DMS114 treated with DMSO at 0.1 percent for 48 hours (cell line): ENCODE measurements around the gene SUCNR1.
"Not testable (repeated sequence)": the region's sequence is repeated elsewhere in the genome, so short reads cannot be mapped to it uniquely, and the experiment has no call there.

ENCODE experiments used
- DNase-seq: peaks from one replicate; lab custom pipeline; 2025; ENCODE audit not compliant: unreplicated experiment; lab: John Stamatoyannopoulos, UW

SUCNR1 gene

DNA sequence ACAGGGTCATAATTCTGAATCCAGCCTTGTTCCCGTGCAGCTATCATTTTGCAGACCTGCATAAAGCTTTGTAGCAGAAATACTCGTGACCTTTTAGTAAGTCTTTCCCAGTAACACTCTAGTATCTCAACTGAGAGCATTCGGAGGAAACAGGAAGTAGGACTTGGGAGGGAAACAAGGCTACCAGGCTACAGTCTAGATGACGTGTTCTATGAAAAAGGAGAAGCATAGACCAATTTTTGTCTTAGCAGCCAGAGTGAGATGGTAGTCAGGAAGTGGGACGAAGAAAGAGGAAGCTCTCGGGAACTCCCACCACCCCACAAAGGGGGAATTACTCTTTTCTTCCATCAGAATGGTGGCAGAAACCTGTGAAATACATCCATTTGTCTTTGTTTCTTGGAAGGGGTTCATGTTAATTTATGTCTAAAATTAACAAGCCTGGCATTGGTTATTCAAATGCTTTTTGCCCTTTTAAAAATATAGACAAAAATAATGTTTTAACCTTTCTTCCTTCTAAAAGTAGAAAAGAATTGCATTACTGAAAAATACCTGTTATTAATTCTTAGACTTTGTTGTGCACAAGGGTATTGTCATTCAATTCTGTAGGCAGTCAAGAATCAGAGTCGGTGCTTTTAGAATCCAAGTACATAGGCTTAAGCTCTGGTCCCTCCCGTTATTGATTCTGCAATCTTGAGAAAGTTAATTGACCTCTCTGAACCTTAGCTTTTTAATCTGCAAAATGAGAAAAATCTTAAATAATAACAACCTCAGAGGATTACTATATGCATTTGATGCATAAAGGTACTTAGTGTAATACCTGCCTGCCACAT lies 1.6 kb upstream of the SUCNR1 start:
- DNase-seq, result no peak

DNA sequence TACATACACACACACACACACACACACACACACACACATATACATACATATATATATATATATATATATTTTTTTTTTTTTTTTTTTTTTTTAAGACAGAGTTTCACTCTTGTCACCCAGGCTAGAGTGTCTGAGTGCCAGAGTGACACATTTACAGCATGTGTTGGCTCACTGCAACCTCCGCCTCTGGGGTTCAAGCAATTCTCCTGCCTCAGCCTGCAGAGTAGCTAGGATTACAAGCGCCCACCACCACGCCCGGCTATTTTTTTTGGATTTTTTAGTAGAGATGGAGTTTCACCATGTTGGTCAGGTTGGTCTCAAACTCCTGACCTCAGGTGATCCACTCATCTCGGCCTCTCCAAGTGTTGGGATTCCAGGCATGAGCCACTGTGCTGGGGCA lies 636 bp downstream of the SUCNR1 start:
- DNase-seq, result not testable (repeated sequence)

DNA sequence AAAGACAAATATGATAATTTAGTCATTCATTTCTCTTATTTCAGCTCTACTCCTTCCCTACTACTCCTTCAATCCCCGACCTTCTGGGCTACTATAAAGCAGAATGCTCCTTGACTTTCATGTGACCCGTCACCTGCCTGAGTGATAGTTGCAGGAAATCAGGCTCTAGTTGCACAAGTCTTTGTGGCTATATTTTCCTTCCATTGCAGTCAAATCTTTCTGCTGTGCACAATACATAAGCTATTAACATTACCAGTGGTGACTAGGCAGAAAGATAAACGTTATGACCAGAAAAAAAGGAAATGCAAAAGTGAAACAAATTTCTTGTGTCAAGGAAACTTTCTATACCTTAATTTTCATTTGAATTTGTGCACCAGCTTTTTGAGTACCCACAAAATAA lies 2.3 kb downstream of the SUCNR1 start:
- DNase-seq, result no peak

DNA sequence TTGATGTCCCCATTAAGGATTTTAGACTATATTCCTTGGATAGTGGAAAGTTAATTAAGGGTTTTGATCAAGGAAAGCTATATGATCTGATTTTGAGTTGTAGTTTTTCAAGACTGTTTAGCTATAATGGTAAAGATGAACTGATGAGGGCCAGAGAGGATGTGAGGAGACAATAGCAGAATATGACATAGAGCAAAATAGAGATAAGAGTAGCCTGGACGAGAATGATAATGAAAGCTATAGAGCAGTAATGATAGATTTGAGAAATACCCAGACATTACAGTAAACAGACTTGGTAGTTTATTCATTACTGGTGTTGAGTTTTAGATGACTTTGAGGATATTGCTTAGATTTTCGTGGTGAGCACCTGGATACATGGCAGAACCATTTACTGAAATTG lies 3.8 kb downstream of the SUCNR1 start:
- DNase-seq, result no peak

DNA sequence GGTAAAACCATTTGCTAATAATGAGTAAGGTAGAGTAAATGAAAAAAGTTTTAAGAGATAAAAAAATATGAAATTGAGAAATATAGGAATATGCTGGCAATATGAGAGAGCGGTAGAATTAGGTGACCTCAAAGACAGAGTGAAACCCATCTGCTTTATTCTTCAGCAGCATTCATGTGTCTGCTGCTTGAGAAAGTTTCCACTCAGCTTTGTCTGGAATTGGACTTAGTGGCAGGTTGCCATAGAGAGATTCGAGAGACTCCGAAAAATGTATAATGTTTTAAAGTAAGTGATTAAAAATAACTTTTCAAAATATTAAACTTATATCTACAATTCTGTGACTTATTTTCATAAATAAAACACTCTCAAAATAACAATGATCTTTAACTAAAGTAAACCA lies 5.0 kb downstream of the SUCNR1 start:
- no peak for DNase-seq

DNA sequence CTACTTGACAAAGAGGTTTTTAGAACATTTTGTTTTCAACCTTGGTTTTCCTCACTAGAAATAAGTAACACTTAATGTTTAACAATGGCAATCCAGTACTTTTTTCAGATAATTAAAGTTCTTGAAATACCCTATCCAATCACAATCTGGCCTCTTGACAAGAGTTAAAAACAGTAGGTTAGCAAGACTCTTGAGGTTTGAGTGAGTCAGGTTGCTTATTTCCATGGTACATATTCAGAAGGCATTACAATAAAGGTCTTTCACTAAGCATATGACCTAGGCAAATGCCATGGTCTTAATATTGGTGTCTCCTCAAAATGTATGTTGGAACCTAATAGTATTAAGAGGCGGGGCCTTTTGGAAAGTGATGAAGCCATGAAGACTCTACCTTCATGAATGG lies 5.6 kb downstream of the SUCNR1 start:
- no peak for DNase-seq

DNA sequence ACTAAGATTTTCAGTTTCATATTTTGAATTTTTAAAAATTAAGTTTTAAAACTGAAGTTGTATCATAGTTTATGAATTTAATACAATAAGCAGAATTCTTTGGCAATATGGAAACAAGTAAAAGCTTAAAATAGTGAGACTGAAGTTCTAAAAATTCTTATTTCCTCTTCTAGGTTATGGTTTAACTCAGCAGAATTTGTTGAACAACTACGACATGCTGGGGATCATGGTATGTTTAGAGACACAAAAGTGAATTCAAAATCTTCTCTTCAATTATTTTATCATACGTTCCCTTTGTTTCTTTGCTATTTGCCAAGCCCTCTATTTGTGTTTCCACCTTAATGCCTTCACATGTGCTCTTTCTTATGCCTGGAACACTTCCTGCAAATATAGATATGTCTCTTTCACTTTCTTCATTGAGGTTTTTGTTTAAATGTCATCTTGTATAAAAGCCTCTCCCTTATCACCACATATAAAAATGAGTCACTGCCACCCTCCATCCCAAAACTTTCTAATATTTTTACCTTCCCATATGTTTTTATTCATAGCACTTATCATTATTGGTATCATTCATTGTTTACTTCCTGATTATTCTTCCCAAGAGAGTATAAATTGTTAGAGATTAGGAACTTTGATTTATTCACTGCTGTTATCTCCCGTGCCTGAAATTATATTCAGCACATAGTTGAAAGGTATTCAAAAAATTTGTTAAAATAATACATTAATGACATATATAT lies 6.4 kb downstream of the SUCNR1 start:
- no peak for DNase-seq

DNA sequence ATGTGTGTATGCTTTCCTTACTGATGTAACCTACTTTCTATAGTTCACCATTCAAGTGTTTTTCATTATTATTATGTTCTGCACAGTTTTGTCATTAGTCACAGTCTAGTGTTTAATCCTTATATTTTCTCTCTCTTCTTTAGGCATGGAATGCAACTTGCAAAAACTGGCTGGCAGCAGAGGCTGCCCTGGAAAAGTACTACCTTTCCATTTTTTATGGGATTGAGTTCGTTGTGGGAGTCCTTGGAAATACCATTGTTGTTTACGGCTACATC lies 6.9 kb downstream of the SUCNR1 start:
- no peak for DNase-seq

DNA sequence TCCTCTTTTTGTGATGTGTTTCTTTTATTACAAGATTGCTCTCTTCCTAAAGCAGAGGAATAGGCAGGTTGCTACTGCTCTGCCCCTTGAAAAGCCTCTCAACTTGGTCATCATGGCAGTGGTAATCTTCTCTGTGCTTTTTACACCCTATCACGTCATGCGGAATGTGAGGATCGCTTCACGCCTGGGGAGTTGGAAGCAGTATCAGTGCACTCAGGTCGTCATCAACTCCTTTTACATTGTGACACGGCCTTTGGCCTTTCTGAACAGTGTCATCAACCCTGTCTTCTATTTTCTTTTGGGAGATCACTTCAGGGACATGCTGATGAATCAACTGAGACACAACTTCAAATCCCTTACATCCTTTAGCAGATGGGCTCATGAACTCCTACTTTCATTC lies 7.7 kb downstream of the SUCNR1 start:
- DNase-seq, result no peak

DNA sequence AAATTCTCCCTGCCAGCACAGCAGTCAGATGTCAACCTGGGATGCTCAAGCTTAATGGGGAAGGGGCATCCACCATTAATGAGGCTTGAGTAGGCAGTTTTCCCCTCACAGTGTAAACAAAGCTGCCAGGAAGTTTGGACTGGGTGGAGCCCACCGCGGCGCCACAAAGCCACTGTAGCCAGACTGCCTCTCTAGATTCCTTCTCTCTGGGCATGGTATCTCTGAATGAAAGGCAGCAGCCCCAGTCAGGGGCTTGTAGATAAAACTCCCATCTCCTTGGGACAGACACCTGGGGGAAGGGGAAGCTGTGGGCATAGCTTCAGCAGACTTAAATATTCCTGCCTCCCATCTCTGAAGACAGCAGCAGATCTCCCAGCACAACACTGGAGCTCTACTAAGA lies 12.0 kb downstream of the SUCNR1 start:
- DNase-seq, result not testable (repeated sequence)

DNA sequence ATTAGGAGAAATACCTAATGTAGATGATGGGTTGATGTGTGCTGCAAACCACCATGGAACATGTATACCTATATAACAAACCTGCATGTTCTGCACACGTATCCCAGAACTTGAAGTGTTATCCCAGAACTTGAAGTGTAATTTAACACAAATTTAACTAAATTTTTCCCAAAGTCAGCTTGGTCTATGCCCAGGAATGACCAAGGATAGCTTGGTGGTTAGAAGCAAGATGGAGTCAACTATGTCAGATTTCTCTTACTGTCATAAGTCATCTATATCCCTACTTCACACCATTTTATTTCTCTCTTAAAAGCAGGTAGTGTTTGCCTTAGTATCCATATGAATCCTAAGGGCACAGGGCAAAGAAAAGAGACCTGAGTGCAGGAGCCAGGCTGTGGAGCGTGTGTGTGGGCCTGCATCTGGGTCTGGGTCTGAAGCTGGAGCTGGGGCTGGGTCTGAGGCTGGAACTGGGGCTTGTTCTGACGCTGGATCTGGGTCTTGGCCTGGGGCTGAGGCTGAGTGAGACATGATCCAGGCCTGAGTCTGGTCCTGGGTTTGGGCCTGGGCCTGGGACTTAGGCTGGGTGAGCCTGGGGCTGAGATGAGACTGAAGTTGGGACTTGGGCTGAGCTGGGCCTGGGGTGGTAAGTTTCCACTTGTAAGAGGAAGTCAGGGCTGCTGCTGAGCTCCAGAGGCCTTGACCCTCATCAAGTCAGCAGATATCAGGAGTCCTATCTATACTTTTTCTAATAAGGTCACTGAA lies 14.2 kb downstream of the SUCNR1 start:
- DNase-seq, result not testable (repeated sequence)

DNA sequence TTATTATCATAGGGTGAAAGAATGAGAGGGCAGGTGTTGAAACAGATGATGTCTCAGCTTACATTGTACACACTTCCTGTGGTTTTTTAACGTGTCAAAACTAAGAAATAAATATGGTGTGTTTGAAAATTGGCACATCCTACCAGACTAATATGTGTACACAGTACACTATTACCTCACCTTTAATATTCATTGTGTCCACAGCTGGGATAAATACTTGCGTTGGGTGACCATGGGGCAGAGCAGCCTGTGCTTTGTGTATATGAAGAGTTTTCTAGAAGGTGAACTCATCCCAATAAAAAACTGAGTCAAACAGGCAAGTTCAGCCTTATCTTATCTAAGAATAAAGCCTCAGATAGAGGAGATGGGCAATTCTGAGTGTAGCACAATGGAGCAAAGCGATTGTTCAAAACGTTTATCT lies 17.3 kb downstream of the SUCNR1 start:
- no peak for DNase-seq

DNA sequence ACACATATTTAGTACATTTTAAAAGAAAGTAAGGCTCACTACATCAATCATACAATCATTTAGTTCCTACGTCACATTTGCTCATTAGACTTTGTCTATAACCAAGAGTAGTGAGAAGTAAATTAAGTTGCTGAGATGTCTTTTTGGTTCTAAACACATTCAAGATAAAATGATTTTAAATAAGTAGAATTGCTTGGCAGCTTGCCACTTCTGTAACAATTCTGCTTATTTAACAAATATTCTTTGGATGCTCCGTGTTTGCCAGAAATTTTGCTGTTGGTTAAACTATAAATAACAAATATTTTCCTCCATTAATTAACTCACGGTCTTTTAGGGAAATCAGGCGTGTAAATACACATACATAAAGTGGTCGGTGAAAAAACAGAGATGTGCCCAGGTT lies 18.3 kb downstream of the SUCNR1 start:
- no peak for DNase-seq

DNA sequence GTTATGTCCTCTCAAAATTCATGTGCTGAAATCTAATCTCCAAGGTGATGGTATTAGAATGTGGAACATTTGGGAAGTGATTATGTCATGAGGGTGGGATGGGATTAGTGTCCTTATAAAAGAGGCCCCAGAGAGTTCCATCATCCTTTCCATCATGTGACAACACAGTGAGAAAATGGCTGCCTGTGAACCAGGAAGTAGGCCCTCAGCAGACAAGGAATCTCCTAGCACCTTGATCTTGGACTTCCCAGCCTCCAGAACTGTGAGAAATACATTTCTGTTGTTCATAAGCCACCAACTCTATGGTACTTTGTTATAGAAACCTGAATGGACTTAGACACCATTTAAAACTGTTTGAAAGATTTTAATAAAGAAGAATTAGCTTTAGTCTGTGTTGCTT lies 20.8 kb downstream of the SUCNR1 start:
- DNase-seq, result no peak

DNA sequence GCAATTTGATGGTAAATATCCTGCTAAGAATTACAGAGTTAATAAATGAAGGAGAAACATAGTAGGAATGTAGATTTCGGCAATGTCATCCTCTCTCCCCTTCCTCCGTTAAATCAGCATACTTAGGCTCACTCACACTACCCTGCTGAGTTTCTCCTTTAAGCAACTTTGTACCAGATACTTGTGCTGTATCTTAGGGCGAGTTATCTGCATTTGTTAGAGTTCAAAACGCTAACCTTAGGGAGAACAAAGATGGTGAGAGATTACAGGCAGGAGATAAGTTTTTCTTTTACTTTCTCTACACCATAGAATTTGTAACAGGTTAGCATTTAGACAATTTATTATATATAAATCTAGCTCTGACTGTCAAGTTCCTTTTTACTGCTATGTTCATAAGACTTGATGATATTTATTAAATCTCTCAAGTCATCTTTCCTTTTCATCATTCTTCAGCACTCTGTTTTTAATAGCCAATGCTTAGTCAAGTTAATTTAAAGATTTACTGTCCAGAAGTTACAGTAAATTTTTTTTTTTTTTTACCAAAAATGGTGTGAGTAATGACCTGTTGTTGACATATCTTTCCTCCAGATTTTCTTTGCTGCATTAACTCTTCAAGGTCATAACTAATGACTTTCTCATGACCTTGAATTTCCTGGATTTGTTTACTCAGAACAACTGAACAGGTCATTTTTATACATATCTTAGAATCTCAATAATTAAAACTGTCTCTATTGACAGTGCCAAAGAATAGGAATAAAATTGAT lies 22.2 kb downstream of the SUCNR1 start:
- no peak for DNase-seq

DNA sequence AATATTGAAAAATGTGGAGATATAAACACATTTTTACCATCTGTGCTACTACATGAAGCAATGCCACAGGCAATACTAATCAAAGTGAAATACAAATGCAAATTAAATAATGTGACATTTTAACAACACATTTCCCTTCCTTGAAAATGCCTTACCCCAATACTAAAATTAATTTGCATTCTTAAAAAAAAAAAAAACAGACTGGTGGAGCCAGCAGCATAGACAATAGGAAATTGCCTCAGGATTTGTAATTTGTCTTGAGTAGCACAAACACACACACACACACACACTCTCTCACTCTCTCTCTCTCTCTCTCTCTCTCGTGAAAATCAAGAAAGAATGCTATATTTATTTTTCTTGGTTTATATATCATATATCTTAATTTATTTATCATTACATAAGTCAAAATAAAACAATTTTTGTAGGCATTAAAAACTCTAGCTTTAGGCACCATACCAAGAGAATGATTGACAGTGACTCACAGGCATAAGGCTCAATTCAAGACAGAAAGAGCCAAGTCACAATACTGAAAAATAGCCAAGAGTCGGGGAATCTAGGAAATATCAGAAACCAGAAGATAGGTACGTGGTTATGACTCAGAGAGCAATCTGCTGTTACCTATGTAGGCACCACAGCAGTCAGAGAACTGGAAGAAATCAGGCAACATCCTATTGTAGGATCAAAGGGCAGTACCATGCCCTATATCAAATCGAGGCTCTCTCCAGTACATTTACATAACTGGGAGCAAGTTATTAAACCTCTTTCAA lies 23.0 kb downstream of the SUCNR1 start:
- DNase-seq, result no peak

DNA sequence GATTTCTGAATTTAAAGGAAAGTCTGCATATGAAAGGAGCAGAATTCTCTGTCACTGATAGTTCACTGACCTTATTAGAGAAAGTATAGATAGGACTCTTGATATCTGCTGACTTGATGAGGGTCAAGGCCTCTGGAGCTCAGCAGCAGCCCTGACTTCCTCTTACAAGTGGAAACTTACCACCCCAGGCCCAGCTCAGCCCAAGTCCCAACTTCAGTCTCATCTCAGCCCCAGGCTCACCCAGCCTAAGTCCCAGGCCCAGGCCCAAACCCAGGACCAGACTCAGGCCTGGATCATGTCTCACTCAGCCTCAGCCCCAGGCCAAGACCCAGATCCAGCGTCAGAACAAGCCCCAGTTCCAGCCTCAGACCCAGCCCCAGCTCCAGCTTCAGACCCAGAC lies 24.7 kb downstream of the SUCNR1 start:
- DNase-seq, result not testable (repeated sequence)

DNA sequence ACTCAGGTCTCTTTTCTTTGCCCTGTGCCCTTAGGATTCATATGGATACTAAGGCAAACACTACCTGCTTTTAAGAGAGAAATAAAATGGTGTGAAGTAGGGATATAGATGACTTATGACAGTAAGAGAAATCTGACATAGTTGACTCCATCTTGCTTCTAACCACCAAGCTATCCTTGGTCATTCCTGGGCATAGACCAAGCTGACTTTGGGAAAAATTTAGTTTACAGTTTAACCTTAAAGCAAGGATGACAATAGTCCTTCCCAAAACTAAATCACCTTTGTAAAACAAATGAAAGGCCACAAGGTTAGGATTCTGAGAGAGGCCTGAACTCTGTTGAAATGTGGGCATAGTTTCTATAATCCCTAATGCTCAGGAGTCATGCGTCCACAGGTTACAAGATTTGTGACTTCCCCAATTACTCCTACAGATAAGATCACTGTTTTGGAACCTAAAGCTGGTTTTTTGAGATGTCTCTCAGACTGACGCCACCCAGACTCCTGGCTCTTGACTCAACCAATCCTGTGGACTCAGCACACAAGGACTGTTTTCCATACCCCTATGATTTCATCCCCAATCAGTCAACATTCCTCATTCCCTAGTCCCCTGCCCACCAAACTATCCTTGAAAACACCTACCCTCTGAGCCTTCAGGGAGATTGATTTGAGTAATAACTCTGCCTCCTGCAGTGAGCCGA lies 25.3 kb downstream of the SUCNR1 start:
- DNase-seq, result not testable (repeated sequence)

DNA sequence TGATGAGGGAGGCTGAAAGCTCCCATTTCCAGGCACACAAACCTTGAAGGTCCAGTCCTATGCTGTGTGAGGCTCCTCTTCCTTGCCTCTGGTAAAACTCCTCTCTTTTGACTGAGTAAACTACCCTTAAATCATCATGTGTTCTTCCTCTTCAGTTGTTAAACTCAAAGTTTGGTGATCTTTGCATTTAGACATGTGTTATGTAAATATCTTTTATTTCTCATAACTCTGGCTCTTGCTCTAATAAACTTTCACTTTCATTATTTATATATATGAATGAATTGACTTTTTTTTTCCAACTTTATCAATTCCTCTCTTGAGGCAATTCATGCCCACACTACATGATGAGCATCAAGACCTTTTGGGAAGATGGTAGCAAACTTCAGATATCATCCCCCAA lies 26.6 kb downstream of the SUCNR1 start:
- no peak for DNase-seq

DNA sequence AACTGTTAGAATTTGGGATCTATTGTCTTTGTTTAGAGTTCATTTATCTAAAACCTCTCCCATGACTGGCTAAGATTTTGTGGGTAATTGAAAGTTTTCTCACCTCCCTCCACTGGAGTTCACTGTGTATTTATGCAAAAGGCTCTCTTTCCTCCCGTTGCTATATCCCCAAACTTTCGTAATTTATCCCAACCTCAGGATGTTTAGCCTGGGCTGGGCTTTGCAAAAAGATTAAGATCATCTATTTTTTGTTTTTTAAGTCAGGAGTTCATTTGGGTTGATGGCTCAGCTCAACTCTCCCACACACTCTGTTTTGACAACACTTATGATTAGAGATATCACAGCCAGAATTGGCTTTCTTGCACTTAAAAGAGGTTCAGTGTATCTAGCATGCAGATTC lies 27.0 kb downstream of the SUCNR1 start:
- no peak for DNase-seq
